Measurements from ENCODE around the gene FNIP2.
A peak's percentile ranks its signal among the peaks of the same experiment; 100 is the strongest.
"Not testable (repeated sequence)": the region's sequence is repeated elsewhere in the genome, so short reads cannot be mapped to it uniquely, and the experiment has no call there.

Gene FNIP2

DNA sequence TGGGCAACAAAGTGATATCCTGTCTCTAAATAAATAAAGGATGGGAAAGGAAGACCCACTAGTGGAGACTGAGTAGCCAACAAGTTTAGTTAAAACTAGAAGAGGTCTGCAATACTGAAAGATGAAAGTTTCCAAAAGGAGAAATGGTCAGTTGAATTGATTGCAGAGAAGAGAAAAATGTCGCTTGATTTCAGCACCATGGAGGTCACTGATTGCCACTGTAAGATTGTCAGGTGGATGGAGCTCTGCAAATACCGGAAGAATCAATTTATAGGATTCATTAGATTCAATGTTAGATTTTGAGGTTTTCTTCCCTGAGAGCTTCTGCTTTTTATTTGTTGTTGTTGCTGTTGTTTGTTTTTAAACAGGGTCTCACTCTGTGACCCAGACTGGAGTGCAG lies 5.4 kb upstream of the FNIP2 start:
- DNase-seq: no peak

- no peak for DNase-seq
Measured at GRCh38 chr4:158766434-158767044, 2.3 kb upstream of the FNIP2 start.

DNA sequence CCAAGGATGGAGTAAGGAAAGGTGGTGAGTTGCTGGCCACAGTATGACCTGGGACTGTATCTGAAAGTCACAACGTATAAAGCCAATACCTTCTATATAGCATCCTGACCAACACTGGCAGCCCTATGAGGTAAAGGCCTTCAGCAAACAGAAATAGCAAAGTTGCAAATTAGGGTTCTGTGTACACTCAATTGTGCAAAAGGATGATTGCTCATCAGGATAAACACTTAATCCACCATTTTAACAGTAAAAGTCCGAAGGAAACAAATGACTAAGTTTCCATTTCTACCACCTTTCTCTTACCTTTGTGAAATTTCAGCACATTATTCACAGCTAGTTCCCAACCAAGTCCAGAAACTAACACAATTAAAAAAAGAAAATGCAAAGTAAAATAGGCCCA lies 1.4 kb upstream of the FNIP2 start:
- DNase-seq: no peak

GRCh38 chr4:158769175-158769921 lies 522 bp downstream of the FNIP2 start:
- peak; percentile 17 to 26 for DNase-seq

DNA sequence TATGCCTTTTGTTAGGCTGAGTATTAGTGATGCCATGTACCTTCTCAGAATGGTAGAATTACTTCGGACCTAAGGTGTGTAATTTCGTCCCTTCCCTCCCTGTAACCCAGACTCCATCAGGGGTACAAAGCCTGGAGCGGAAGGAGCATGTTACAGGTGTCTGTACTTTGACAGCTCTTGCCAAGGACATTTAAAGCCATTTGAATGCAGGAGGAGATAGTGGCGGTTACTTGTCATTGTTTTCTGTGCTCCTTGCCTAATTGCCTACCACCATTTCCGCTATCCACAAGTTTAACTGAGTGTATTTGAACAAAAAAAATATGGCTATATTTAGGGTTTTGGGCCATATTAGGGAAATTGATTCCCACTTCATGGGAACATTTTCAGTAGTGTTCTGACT lies 1.8 kb downstream of the FNIP2 start:
- no peak for DNase-seq

GRCh38 chr4:158771776-158772175 lies 3.0 kb downstream of the FNIP2 start:
- DNase-seq: no peak

- DNase-seq: no peak
Measured at GRCh38 chr4:158775091-158775651, 6.3 kb downstream of the FNIP2 start.

GRCh38 chr4:158776106-158776505 lies 7.3 kb downstream of the FNIP2 start:
- DNase-seq: no peak

DNA sequence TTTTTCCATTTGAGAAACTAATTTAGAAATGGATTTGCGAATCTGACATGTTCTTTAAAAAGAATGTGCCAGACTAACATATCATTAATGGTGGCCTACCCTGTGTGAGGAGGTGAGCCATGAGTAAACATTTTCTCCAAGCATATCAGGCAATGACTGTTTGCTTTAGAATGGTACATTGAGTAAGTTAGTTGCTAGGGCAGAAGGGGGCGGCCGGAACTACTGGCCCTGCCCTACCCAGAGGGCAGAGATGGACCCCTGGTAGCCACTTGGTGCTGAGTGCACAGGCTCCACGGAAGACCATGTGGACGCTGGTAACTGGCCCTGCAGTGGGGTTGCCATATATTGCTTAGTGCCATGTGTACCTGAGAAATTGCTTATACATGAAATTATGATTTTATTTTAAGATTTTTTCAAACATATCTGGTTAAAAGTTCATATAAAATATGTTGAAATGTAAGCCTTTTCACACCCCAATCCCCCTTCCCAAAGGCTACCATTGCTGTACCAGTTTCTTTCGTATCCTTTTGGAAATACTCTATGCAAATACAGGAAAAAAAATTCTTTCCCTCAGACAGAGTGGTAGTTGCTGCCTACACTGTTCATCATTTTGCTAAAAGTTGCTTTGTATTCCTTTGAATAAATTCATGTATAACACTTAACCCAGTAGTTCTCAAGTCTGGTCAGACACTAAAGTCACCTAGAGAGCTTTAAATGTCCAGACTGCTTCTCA lies 8.8 kb downstream of the FNIP2 start:
- no peak for DNase-seq

DNA sequence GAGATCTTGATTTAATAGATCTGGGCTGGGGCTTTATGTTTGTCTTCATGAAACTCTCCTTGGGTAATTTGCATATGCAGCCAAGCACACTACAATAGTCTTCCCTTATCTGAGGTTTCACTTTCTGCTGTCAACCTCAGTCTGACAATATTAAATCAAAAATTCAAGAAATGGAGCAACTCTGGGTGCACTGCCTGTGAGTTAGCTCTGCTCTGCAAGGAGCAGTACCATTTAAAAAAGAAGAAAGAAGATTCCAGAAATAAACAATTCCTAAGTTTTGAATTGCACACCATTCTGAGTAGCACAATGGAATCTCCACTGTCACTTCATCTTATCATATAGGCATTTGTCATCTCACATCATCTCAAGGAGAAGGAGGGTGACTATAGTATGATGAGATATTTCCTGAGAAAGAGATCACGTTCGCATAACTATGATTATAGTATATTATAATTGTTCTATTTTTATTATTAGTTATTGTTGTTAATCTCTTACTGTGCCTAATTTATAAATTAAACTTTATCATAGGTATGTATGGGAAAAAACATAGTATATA lies 9.4 kb downstream of the FNIP2 start:
- DNase-seq: no peak

GRCh38 chr4:158778712-158779111 lies 9.9 kb downstream of the FNIP2 start:
- DNase-seq: no peak

DNA sequence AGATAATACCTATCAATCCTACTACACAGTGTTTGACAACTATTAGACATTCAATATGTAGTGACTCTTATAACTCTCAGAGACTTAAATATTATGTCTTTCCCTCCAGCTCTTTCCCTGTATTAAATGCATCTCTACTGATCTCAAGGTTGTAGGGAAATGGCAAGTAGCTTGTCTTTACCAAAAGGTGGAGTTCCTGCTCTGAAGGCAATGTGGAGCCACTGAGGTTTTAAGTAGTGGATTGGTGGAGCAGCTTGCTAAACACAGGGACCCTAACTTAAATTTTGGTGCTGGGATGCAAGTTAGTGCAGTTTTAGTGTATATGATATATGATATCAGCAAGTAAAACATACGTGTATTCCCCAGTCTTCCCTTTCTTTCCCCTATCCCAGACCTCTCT lies 13.1 kb downstream of the FNIP2 start:
- no peak for DNase-seq

DNA sequence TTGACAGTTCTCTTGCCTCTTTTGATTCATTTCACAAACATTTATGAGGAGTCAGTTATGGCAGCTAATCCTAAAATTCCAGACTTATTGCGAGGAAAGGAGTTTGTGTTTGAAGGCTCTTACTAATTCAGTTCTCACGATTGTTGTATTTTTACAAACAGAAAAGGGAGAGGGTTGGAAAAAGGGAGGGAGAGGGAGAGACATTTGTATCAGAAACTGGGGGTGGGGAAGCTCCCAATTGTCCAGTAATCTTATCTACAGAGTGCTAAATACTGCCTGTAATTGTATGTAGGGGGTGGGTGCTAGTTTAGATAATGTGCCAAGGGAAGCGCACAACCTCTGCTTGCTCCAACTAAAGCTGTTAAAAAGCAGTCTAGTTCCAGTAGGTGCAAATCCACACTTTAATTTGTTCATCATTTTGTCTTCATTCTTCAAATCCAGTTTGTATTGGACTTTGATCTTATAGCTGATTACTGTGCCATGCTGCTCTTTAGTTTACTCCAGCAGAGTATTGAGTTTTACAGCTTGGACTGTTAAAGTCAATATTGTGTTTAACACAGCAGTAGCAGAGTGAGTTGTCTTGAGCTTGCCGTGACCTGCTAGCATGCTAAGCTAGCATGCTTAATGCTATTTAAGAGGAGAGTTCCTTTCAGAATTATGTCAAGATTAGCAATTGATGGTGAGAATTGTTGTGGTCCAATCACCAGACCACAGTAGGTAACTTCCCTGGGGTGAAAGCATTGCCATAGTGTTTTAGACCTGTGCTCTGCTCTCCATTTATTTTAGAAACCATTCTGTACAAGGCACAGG lies 13.9 kb downstream of the FNIP2 start:
- DNase-seq: no peak

DNA sequence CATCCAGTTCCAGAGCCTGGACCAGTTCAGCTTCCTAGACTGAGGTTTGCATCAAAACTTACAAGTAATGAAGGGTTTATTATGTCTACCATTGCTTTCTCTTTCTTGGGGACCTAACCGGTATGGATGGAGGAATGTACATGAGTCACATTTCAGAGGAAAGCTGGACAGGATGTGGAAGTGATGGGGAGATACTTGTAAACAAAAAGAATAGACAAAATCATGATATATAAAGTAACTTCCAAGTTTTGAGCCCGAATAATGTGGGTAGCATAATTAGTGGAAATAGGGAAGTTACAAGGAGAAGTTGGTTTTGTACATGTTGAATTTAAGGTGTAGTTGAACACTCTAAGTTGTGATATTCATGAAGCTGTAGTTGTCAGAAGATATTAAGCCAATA lies 15.0 kb downstream of the FNIP2 start:
- no peak for DNase-seq

- no peak for DNase-seq
Measured at GRCh38 chr4:158785718-158786117, 16.9 kb downstream of the FNIP2 start.

DNA sequence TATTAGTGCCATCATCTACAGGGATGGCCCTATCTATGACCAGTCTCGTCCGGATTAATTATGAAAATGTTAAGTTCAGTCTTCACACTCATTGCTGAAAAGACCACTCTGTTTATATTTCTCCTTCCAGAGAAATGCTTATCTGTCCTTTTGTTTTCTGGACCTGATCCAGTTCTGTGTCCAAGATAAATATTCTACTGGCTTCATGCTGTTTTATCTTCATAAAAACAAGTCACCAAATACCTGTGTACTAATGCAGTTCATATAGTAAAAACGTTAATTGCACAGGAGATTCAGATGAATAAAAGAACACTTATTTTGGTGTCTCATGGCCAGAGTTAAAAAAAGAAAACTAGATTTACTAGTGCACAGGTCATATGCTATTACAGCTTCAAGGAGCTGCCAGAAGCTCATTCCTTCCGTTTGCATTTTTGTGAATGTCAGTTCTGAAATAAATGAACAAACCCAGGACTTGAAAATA lies 17.3 kb downstream of the FNIP2 start:
- DNase-seq: no peak

DNA sequence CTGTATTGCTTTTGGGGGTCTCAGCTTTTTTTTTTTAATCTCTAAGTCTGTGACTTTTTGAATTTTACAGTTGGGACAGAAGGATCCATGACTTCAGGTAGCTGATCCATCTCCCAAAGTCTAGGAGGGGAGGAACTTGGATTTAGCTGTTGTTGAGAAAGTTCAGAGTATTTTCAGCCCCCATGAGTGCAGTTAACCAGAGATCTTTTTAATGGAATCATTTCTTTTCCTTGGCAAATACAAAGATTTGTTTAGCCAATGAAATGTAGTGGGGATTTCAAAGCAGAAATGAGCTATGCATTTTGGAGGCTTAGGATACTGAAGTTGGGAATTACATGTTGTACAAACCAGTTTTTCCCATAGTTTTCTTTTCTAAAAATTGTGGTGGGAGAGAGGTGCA lies 18.1 kb downstream of the FNIP2 start:
- no peak for DNase-seq

- no peak for DNase-seq
Measured at GRCh38 chr4:158787709-158788475, 19.1 kb downstream of the FNIP2 start.

DNA sequence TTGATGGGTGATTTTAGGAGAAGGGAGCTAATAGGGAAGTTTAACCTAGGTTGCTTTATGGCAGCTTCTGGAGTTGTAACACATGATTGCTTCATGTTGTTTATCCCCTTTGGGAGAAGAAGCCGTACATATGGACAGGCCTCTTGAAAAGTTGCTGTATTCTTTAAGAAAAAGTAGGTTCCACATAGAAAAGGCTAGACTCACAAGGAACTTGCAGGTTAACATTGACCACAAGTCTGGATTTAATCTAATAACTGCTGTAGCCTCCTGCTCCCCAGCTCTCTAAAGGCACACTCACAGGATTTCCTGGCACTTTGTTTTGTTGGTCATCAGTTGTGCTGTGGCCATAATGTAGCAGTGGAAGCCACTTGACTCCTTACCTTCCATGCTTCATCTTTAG lies 19.7 kb downstream of the FNIP2 start:
- DNase-seq: no peak

DNA sequence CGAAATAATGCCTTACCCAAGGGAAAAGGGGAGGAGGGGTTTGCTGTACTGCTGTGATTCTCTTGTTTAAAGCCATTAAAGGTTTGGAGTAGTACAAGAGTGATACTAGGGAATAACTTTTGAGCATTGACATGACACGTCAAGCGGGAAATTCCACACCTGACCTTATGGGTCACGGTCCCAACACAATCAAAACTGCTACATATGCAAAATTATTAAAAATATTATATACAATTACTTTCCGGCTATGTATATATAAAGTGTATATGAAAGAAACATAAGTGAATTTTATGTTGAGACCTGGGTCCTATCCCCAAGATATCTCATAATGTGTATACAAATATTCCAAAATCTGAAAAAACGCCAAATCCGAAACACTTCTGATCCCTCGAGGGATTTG lies 21.0 kb downstream of the FNIP2 start:
- no peak for DNase-seq

- DNase-seq: no peak
Measured at GRCh38 chr4:158793021-158793420, 24.2 kb downstream of the FNIP2 start.

DNA sequence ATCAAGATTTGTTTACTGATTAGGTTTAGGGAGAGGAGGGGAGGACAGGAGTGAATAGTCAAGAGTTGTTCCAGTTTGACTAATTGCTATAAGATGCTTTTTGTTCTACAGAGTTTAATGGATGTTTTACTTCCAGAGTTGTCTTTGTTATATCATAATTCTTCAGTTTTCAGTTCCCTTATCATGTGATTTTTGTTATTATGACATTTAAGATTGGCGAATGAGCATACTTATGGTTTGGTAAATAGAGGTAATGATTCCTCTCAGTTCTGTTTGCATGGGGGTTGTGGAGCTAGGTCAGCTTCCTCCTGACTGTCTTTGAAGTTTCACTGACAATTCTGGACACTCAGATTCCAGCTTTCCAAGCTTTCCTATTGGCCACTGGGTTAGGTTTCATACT lies 24.6 kb downstream of the FNIP2 start:
- not testable (repeated sequence) for DNase-seq
